ENCODE results near the gene RXRG.

Gene RXRG

DNA sequence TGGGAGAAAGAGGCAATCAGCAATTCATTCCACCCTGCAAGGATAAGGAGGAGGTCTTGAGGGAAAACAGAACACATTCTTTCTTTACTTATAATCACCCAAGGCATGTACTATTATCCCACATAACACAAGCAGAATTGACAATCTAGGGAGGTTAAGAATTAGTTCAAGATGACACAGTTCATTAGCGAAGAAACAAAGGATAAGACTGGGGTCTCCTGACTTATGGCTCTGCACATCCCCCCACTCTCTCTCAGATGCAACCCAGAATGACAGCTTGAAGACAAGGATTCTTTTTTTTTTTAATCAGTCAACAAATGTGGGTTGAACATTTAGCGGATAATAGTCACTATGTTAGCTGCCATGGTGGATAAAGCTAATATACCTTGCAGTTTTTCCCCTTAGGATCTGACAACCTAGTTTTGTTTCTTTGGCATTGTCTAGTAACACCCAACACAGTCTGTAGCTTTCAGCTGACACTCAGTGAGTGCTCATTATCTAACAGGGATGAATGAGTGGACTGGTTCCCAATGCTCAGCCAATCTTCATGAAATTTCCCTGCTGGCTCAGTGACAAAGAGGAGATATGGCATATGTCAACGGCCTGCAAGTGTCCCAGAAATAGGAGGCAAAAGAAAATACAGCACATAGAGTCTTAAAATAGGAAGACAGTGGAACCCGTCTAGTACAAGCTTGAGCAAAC, 35.1 kb downstream of the RXRG start:
- Histone ChIP-seq H3K79me2 (ENCODE audit: low read length) (no peaks in the 10 kb centered on the region), H3K9me3 (ENCODE audit: insufficient read depth, low read length) (no peaks in the 10 kb centered on the region)
- no peak for TF ChIP-seq EZH2phosphoT487 (IDR thresholded peaks at IDR 0.05; ENCODE audit: low read depth)
- TF ChIP-seq, protein P1, sequence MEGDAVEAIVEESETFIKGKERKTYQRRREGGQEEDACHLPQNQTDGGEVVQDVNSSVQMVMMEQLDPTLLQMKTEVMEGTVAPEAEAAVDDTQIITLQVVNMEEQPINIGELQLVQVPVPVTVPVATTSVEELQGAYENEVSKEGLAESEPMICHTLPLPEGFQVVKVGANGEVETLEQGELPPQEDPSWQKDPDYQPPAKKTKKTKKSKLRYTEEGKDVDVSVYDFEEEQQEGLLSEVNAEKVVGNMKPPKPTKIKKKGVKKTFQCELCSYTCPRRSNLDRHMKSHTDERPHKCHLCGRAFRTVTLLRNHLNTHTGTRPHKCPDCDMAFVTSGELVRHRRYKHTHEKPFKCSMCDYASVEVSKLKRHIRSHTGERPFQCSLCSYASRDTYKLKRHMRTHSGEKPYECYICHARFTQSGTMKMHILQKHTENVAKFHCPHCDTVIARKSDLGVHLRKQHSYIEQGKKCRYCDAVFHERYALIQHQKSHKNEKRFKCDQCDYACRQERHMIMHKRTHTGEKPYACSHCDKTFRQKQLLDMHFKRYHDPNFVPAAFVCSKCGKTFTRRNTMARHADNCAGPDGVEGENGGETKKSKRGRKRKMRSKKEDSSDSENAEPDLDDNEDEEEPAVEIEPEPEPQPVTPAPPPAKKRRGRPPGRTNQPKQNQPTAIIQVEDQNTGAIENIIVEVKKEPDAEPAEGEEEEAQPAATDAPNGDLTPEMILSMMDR (IDR thresholded peaks at IDR 0.05; ENCODE audit: low read depth, low read length): no peak

DNA sequence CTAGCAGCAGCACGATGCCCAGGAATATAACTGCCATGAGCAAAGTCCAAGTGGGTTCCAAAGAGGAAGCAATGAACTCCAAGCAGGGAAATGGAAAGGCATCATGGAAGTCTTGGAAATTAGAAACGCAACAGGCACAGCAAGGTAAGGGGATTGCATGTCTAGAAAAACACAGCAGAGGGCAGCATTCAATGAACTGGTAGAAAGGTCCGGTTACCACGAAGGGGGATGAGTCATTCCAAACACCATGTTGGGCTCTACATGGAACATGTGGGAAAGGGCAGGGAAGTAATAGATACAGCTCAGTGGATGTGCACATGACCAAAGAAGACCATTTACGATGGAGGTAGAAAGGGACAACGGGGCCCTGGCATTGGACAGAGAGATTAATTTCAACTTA, 36.4 kb downstream of the RXRG start:
- H3K4me1 ChIP-seq (ENCODE audit: low read length): no peaks in the 10 kb centered on the region
- H4K20me1 ChIP-seq (ENCODE audit: insufficient read depth, low read length): 0 out of 2 replicates have a peak, but pooled peaks cover 2% of the 10 kb centered on the region
- H3K9me3 ChIP-seq (ENCODE audit: insufficient read depth, low read length): no peaks in the 10 kb centered on the region
- no peak overlapping the region for H3K9ac ChIP-seq (ENCODE audit: low read length)
- no peak overlapping the region for H3K4me3 ChIP-seq (ENCODE audit: low read length)
- no peak overlapping the region for H3K4me2 ChIP-seq (ENCODE audit: low read length)
- TF ChIP-seq, protein P1 (IDR thresholded peaks at IDR 0.05; ENCODE audit: low read depth, low read length): peak; percentile 54
- TF ChIP-seq EZH2phosphoT487 (IDR thresholded peaks at IDR 0.05; ENCODE audit: low read depth): no peak
- H3K36me3 ChIP-seq (replicated peaks; ENCODE audit: low read depth, low read length): no peaks in the 10 kb centered on the region
- H3K79me2 ChIP-seq (ENCODE audit: low read length): no peaks in the 10 kb centered on the region
- peaks cover 88% of the 10 kb centered on the region for H3K27me3 ChIP-seq (ENCODE audit: low read depth, low read length)
- no peak overlapping the region for H2AFZ ChIP-seq (ENCODE audit: low read depth, low read length)
- no peak overlapping the region for H3K27ac ChIP-seq (ENCODE audit: low read length)

More for the DNA sequence above, 35.1 kb downstream of the RXRG start:
- no peak overlapping the region for H3K27ac ChIP-seq (ENCODE audit: low read length)
- 0 out of 2 replicates have a peak, but pooled peaks cover 2% of the 10 kb centered on the region for H4K20me1 ChIP-seq (ENCODE audit: insufficient read depth, low read length)
- no peaks in the 10 kb centered on the region for H3K4me1 ChIP-seq (ENCODE audit: low read length)
- H3K4me3 ChIP-seq (ENCODE audit: low read length): no peak overlapping the region
- no peak overlapping the region for H3K9ac ChIP-seq (ENCODE audit: low read length)
- H2AFZ ChIP-seq (ENCODE audit: low read depth, low read length): no peak overlapping the region
- H3K4me2 ChIP-seq (ENCODE audit: low read length): no peak overlapping the region
- H3K27me3 ChIP-seq (ENCODE audit: low read depth, low read length): peaks cover 92% of the 10 kb centered on the region
- H3K36me3 ChIP-seq (replicated peaks; ENCODE audit: low read depth, low read length): no peaks in the 10 kb centered on the region

DNA sequence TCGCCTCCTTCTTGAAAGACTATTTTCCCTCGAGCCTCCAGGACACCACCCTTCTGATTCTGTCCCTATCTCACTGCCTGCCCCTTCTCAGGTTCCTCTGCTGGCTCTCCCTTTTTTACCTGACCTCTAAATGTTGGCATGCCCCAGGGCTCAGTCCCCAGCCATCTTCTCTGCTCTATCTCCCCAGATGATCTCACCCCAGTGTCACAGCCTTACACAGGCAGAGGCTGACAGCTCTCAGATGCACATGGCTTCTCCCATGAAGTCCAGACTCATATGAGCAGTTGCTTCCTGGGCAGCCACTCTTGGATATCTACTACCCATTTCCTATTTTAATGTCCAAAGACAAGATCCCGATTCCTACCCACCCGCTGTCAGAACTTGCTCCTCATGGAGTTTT, 37.5 kb downstream of the RXRG start:
- H4K20me1 ChIP-seq (ENCODE audit: insufficient read depth, low read length): 0 out of 2 replicates have a peak, but pooled peaks cover 2% of the 10 kb centered on the region
- no peak overlapping the region for H2AFZ ChIP-seq (ENCODE audit: low read depth, low read length)
- H3K4me2 ChIP-seq (ENCODE audit: low read length): no peak overlapping the region
- no peaks in the 10 kb centered on the region for H3K79me2 ChIP-seq (ENCODE audit: low read length)
- no peaks in the 10 kb centered on the region for H3K4me1 ChIP-seq (ENCODE audit: low read length)
- no peak overlapping the region for H3K27ac ChIP-seq (ENCODE audit: low read length)
- TF ChIP-seq EZH2phosphoT487 (IDR thresholded peaks at IDR 0.05; ENCODE audit: low read depth): no peak
- TF ChIP-seq, protein P1 (IDR thresholded peaks at IDR 0.05; ENCODE audit: low read depth, low read length): no peak
- no peaks in the 10 kb centered on the region for H3K36me3 ChIP-seq (replicated peaks; ENCODE audit: low read depth, low read length)
- H3K9me3 ChIP-seq (ENCODE audit: insufficient read depth, low read length): no peaks in the 10 kb centered on the region
- H3K4me3 ChIP-seq (ENCODE audit: low read length): no peak overlapping the region
- H3K9ac ChIP-seq (ENCODE audit: low read length): no peak overlapping the region
- peaks cover 88% of the 10 kb centered on the region for H3K27me3 ChIP-seq (ENCODE audit: low read depth, low read length)

DNA sequence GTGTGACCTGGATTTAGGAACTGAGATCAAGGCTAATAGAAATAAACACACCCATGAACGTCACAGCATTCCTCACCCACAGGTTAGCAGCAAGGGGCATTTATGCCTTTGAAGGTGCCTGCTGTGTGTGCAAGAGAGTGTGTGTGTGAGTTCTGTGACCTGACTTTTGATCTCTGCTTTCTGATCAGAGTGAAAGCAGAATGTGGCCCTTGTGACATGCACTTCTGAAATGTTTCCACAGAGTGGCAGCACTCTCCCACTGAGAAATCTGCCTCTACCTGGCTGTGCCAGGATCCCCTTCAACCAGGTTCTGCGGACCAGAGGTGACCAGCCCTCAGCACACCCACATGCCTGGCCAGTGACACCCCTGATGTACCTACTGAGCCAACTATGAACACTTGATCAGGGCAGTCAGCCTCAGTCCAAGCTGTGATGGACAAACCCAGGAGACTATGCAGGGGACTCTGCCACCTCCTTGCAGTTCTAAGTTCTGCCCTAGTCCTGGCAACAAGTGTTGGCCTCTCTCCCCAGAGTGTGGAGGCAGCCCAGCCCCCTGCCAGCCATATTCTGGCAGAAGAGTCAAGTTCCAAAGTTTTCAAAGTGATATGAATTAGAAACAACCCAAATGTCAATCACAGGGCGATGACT, 41.0 kb downstream of the RXRG start:
- no peaks in the 10 kb centered on the region for H3K4me1 ChIP-seq (ENCODE audit: low read length)
- H3K27ac ChIP-seq (ENCODE audit: low read length): no peak overlapping the region
- H3K9ac ChIP-seq (ENCODE audit: low read length): no peak overlapping the region
- peak overlapping the region; percentile 47 for H3K4me2 ChIP-seq (ENCODE audit: low read length)
- TF ChIP-seq, protein P1 (IDR thresholded peaks at IDR 0.05; ENCODE audit: low read depth, low read length): peak; percentile 84
- TF ChIP-seq EZH2phosphoT487 (IDR thresholded peaks at IDR 0.05; ENCODE audit: low read depth): no peak
- H3K36me3 ChIP-seq (replicated peaks; ENCODE audit: low read depth, low read length): no peaks in the 10 kb centered on the region
- H3K27me3 ChIP-seq (ENCODE audit: low read depth, low read length): peaks cover 83% of the 10 kb centered on the region
- H3K9me3 ChIP-seq (ENCODE audit: insufficient read depth, low read length): no peaks in the 10 kb centered on the region
- no peaks in the 10 kb centered on the region for H3K79me2 ChIP-seq (ENCODE audit: low read length)
- H4K20me1 ChIP-seq (ENCODE audit: insufficient read depth, low read length): peaks cover 2% of the 10 kb centered on the region; the same call in 1 of the 2 replicates
- no peak overlapping the region for H3K4me3 ChIP-seq (ENCODE audit: low read length)
- no peak overlapping the region for H2AFZ ChIP-seq (ENCODE audit: low read depth, low read length)
